Measurements from ENCODE around the gene CDK5RAP2. TPM values are rescaled to one million over a fixed set of nuclear protein-coding genes. Genes with fewer than 3 reads are reported as not detected.

CDK5RAP2 gene
- total and polyA plus RNA-seq, 9 of the 15 experiments (the other 6 are each of a cell fraction or from before 2014, with no cell fraction given) = 19.9 to 68.8 (median 42.2) TPM

GRCh38 chr9:120343416-120343815 is 236.6 kb downstream of the CDK5RAP2 start:
- BruUV-seq (replicated peaks) = no TSS peak
- FAIRE-seq (no peak), DNase-seq (ENCODE audit: extremely low read depth in 1 of 4, low spot score in 3 of 4) (no peak), ATAC-seq (no peak)
- no peak overlapping the region for H3K27ac ChIP-seq (ENCODE audit: extremely low read depth, low read depth, low read length)
- POLR2A ChIA-PET = no interaction called here
- WGBS (ENCODE audit: insufficient coverage, low coverage, missing lambda C conversion rate) = 10% methylated on average over 2 of the region's 2 CpGs
- no peak overlapping the region for H3K4me2 ChIP-seq (ENCODE audit: insufficient read depth, low read length)
- no peak overlapping the region for H3K4me3 ChIP-seq
- H3K79me2 ChIP-seq (ENCODE audit: control insufficient read depth, insufficient read depth, low read length) = no peaks in the 10 kb centered on the region
- in situ Hi-C loops (cut with MboI) (no loop called here), intact Hi-C loops (cut with micrococcal nuclease) (loop anchor here (10.0 kb wide), 1 partner anchor 789 kb away; no protein-coding TSS in a partner anchor)
- CTCF ChIA-PET (ENCODE audit: low intra/inter-chr PET ratio) = no interaction called here
- H3K27me3 ChIP-seq (ENCODE audit: control insufficient read depth in 2 of 2, insufficient read depth in 2 of 2, low read length in 2 of 2) = 0 out of 5 replicates have a peak, but pooled peaks cover 0 to 4% of the 10 kb centered on the region in 2 experiments
- H3K9me3 ChIP-seq (replicated peaks; ENCODE audit: control insufficient read depth, insufficient read depth, low read depth, low read length) = no peaks in the 10 kb centered on the region
- H3K4me1 ChIP-seq (replicated peaks in 1 of 2; ENCODE audit: control insufficient read depth in 2 of 2, insufficient read depth in 2 of 2, low read length in 2 of 2) = no peaks in the 10 kb centered on the region
- H3K9ac ChIP-seq (ENCODE audit: insufficient read depth in 1 of 2, low read depth in 2 of 2, low read length in 2 of 2) = no peak overlapping the region
- H3K36me3 ChIP-seq (ENCODE audit: control insufficient read depth, insufficient read depth, low read length) = no peaks in the 10 kb centered on the region
- H4K20me1 ChIP-seq (replicated peaks; ENCODE audit: control insufficient read depth, insufficient read depth, low read length) = no peaks in the 10 kb centered on the region
- H2AFZ ChIP-seq (ENCODE audit: low read depth, low read length) = no peak overlapping the region
- no peaks in the 10 kb centered on the region for H3K9me1 ChIP-seq (ENCODE audit: control insufficient read depth, insufficient read depth, low read length)
- TF ChIP-seq SAFB2 (IDR thresholded peaks at IDR 0.05; ENCODE audit: borderline replicate concordance, low read depth, low read length, severe bottlenecking) = no peak
- no peak for TF ChIP-seq ARID3A (IDR thresholded peaks at IDR 0.05; ENCODE audit: borderline replicate concordance, low read depth, low read length)
- no peak for TF ChIP-seq HCFC1 (IDR thresholded peaks at IDR 0.05; ENCODE audit: low read depth, low read length)
- TF ChIP-seq MNT (conservative IDR thresholded peaks at IDR 0.05) = no peak
- TF ChIP-seq TCF15 (CRISPR knock-in tag; IDR thresholded peaks at IDR 0.05) = no peak
- no peak for TF ChIP-seq GTF2B (IDR thresholded peaks at IDR 0.05; ENCODE audit: extremely low read depth, insufficient read length)
- TF ChIP-seq NRF1 (conservative IDR thresholded peaks at IDR 0.05 in 1 of 2, IDR thresholded peaks at IDR 0.05 in 1 of 2) = no peak
- TF ChIP-seq TCF3 (CRISPR knock-in tag; IDR thresholded peaks at IDR 0.05) = no peak
- TF ChIP-seq STAT6 (CRISPR knock-in tag; IDR thresholded peaks at IDR 0.05) = no peak
- no peak for TF ChIP-seq ZNF717 (CRISPR knock-in tag; IDR thresholded peaks at IDR 0.05)
- TF ChIP-seq ATF2 (CRISPR knock-in tag; IDR thresholded peaks at IDR 0.05) = no peak
- no peak for TF ChIP-seq GABPB2 (CRISPR knock-in tag; conservative IDR thresholded peaks at IDR 0.05)
- TF ChIP-seq PHF20 (IDR thresholded peaks at IDR 0.05; ENCODE audit: partially characterized antibody) = no peak
- no peak for TF ChIP-seq BCOR (IDR thresholded peaks at IDR 0.05)
- TF ChIP-seq HDGF (IDR thresholded peaks at IDR 0.05) = no peak

Measured in K562 (cell line).